Activated CD4-positive, alpha-beta T cell treated with anti-CD3 and anti-CD28 coated beads, Interleukin-2, amount 50 U/mL, for 24 hours (primary cell): ENCODE data around the gene PLTP.

Experiments used
- DNase-seq, 2 donors: peaks; one replicate each; pipeline ENCODE4 v3.0.0-alpha.2; 2020; ENCODE audit warnings: low read depth in 1 of 2, low spot score in 1 of 2

The PLTP gene

DNA sequence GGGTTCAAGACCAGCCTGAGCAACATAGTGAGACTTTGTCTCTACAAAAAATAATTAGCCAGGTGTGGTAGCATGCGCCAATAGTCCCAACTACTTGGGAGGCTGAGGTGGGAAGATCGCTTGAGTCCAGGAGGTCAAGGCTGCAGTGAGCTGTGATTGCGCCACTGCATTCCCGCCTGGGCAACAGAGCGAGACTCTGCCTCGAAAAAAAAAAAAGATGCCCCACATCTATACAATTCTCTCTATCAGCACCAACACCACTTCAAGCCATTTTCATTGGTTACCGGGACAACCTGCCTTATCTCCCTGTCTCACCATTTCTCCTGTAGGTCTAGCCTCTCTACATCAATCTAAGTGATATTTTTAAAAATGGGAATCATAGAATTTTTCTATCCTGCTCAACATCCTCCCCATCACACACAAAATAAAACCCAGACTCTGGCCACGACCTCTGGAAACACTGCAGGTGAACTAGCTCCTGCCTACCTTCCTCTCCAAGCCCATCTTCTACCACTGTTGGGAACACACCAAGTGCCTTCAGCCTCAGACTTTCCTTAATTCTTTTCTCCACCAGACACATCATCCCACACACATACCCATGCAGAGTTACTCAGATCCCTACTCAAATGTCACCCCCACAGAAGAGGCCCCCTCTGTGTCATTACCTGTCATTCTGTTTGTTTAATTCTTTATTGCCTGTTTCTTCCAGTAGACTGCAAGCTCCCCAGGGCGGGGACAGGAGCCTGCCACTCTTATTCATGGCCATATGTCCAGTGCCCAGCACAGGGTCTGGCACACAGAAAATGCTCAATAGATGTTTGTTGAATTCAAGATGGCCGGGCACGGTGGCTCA lies 9.6 kb upstream of the PLTP start:
- DNase-seq: no peak

DNA sequence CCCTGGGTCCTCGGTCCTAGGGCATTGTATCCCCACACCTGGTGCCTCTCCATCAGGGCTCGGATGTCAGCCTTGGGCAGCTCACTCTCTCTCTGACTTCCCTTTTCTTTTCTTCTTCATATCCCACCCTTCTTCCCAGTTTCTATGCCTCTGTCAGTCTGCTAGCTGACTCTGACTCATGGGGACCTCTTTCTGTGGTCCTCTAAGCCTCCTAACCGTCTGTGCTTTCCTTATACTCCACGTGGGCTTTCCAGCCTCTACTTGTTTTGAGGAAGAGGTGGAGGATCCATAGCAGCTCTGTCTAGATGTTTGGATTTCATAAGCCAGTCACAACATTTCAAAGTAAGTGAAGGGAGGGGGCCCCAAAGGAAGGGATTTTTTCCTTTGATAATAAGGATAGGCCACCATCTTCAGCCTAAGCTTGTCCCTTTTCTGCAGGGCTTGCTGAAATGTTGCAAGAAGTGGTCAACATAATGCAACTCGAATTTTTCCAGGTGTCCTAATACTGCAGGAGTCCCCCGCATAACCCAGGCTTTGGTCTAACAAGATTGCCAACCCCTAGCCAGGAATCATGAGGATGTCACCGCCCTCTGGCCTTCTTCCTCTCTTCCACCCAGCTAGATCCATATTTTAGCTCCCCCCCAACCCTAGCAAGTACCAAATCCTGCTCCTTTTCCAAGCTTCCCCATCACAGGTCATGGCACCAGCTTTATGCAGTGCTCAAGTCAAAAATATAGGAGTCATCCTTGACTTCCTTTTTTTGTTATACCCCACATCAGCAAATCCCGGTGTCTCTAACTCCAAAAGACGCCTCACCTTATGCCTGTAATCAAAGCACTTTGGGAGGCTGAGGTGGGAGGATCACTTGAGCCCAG lies 8.7 kb upstream of the PLTP start:
- no peak for DNase-seq

- DNase-seq: no peak
Observed at GRCh38 chr20:45919542-45920399, 7.8 kb upstream of the PLTP start.

GRCh38 chr20:45918779-45919537 lies 7.0 kb upstream of the PLTP start:
- no peak for DNase-seq

DNA sequence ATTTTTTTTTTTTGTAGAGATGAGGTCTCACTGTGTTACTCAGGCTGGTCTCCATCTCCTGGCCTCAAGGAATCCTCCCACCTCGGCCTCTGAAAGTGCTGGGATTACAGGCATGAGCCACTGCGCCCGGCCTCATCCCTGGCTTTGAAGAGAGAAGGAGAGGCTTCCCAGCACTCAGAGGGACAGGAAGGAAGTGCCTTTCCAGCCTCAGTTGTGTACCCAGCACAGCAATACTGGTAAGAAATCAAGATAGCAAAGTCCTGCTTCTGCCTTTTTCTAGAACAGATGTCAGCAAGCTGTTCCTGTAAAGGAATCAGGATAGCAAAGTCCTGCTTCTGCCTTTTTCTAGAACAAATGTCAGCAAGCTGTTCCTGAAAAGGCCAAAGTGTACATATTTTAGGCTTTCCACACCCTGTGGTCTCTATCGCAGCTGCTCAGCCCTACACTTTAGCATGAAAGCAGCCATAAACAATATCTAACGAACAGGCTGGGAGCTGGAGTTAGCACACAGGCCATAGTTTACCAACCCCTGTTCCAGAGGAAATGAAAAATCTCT lies 6.3 kb upstream of the PLTP start:
- no peak for DNase-seq

- no peak for DNase-seq
Observed at GRCh38 chr20:45917790-45918141, 5.8 kb upstream of the PLTP start.

GRCh38 chr20:45913116-45913515 lies 1.2 kb upstream of the PLTP start:
- no peak for DNase-seq

GRCh38 chr20:45912344-45912682 lies 358 bp upstream of the PLTP start:
- DNase-seq: no peak

DNA sequence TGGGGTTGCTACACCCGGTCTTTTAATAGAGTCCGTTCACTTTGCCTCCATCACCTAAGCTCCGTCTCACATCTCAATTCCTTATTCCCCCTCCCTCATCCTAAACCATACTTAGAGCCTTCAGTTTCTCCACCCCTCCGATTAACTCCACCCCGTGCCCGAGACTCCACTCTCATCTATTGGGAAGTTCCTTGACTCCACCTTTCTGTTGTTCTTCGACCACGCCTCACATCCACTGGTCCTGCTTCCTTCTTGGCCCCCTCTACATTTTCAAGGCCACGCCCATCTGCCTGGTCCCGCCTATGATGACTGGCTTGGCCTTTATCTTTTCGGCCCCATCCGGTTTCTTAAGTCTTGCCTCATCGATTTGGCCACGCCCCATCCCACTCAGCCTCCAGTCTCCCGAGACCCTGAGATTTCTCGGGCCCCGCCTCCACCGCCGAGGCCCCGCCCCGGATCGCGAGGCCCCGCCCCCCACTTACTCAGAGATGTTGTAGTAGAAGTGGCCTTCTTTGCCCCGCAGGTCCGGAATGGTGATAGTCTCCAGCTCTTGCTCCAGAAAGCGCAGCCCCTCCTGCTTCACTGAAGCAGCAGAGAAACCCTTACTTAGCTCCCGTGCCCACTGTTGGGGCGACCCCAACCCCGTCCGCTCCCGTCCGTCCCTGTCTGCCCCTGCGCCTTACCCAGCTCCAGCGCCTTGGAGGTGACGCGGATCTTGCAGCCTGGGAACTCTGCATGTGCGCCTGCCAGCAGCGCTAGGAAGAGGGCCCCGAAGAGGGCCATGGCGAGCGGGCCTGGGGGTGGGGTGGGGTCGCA lies 1.1 kb downstream of the PLTP start:
- DNase-seq: peak; percentile 86 to 92

GRCh38 chr20:45909817-45910669 lies 1.9 kb downstream of the PLTP start:
- no peak for DNase-seq

DNA sequence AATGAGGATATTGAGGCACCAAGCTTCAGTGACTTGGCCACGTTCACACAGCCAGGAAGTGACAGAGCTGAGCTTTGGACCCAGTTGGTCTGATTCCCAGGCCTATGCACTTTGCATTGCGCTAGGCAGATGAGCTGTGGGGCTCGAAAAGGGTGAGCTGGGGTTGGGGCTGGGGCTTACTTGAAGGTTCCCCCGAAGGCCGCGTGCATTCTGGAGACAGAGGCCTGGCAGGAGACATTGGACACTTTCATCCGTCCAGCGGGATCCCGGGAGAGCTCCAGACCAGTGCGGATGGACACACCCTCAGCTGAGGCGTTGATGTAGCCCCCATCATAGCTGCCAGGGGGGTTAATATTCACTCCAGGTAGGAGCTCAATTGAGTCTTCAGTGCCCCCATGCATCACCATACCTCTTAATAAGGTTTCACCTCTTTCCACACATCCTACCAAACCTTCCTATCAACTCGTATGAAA lies 2.6 kb downstream of the PLTP start:
- DNase-seq: no peak

DNA sequence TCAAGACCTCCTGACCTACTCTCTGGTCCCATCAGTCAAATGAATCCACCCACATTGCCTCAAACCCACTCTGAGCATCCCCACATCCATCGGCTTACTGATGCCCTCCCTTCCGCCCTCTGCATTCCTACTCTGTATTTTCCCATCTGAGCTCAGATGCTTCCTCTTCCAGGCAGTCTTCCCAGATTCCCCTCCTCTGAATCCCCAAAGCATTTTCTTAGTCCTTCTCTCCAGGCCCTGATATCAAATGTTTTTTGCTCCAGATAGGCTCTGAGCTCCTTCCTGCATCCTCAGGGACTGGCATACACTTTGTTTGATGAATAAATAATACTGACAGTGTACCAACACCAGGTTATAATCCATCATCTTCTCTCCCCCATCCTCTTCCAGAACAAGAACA lies 3.9 kb downstream of the PLTP start:
- no peak for DNase-seq

DNA sequence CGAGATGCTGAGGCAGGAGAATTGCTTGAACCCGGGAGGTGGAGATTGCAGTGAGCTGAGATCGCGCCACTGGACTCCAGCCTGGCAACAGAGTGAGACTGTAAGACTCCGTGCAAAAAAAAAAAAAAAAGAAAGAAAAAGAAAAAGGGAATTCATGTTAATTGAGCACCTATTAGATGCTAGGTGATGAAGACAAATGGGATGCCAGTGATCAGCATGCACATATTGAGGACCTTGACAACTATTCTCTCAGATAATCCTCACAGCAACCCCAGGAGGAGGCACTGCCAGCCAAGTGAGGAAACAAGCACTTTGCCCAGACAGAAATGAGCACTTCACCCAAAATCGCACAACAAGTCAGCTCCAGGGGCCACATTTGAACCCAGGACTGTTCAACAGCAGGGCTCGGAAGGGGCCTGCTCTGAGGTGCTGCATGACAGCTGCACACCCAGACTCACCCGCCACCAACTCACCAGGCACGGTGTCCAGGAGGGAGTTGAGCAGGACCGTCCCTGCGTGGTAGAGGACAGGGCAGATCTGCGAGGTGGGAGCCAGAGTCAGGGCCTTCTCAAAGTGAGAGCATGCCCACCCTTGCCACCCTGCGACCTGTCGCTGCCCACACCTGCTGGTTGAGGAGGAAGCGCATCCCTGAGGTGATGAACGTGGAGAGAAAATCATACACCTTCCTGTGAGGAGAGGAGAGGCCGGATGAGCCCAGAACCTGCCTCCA lies 4.6 kb downstream of the PLTP start:
- no peak for DNase-seq

GRCh38 chr20:45905505-45906079 lies 6.4 kb downstream of the PLTP start:
- DNase-seq: no peak

- no peak for DNase-seq
Observed at GRCh38 chr20:45904583-45905504, 7.1 kb downstream of the PLTP start.

DNA sequence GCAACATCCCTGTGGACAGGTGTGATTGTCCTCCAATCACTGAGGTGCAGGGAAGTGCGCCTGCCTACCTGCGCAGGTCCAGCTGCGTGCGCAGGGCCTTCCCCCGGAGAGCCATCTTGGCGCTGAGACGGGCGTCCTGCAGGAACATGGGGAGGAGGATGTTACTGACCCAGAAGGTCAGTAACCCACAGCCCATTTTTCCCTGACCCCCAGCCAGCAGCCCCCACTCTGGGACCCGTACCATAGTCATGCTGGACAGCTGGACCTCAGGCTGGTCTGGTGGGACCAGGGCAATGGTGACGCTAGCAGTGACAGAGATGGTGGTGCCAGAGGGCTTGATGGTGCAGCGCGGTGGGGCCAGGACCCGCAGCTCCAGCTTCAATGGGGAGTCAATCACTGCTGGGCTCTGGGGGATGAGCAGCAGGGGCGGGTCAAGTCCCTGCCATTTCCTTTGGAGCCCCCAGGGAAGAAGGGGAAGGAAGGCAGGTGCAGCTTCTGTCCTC lies 9.7 kb downstream of the PLTP start:
- DNase-seq: no peak
